ENCODE data around the gene NCAPG.

NCAPG gene

GRCh38 chr4:17810260-17811077 is at the start of gene NCAPG, which contains the start of gene DCAF16:
Gene NCAPG (plus strand): TSS chr4:17810979. CDS start chr4:17811078, 99 bp downstream.
Gene DCAF16 (minus strand): TSS chr4:17810757. CDS start chr4:17804141, 6,616 bp downstream.
- peak; percentile 99 for DNase-seq (ENCODE audit: low read depth)

- no peak for DNase-seq (ENCODE audit: low read depth)
These were observed 49.7 kb upstream of the NCAPG start for GRCh38 chr4:17761062-17761461.

GRCh38 chr4:17762726-17763125 is 48.1 kb upstream of the NCAPG start:
- no peak for DNase-seq (ENCODE audit: low read depth)

GRCh38 chr4:17763416-17763815 is 47.4 kb upstream of the NCAPG start:
- no peak for DNase-seq (ENCODE audit: low read depth)

GRCh38 chr4:17763931-17764330 is 46.8 kb upstream of the NCAPG start:
- DNase-seq (ENCODE audit: low read depth): no peak

- DNase-seq (ENCODE audit: low read depth): no peak
These were observed 45.1 kb upstream of the NCAPG start for GRCh38 chr4:17765514-17766286.

- DNase-seq (ENCODE audit: low read depth): no peak
These were observed 43.8 kb upstream of the NCAPG start for GRCh38 chr4:17766826-17767458.

- no peak for DNase-seq (ENCODE audit: low read depth)
These were observed 41.2 kb upstream of the NCAPG start for GRCh38 chr4:17769406-17770174.

GRCh38 chr4:17770845-17771244 is 39.9 kb upstream of the NCAPG start:
- no peak for DNase-seq (ENCODE audit: low read depth)

- no peak for DNase-seq (ENCODE audit: low read depth)
These were observed 39.4 kb upstream of the NCAPG start for GRCh38 chr4:17771284-17771908.

GRCh38 chr4:17773135-17773698 is 37.6 kb upstream of the NCAPG start:
- DNase-seq (ENCODE audit: low read depth): no peak

GRCh38 chr4:17778431-17778830 is 32.3 kb upstream of the NCAPG start:
- no peak for DNase-seq (ENCODE audit: low read depth)

GRCh38 chr4:17780501-17781299 is 30.1 kb upstream of the NCAPG start:
- no peak for DNase-seq (ENCODE audit: low read depth)

GRCh38 chr4:17781300-17782287 is 29.2 kb upstream of the NCAPG start, which contains the start of gene FAM184B:
Gene FAM184B (minus strand): TSS chr4:17781621. CDS start chr4:17781299, 322 bp downstream.
- no peak for DNase-seq (ENCODE audit: low read depth)

- DNase-seq (ENCODE audit: low read depth): no peak
These were observed 24.9 kb upstream of the NCAPG start for GRCh38 chr4:17785858-17786257.

- no peak for DNase-seq (ENCODE audit: low read depth)
These were observed 24.2 kb upstream of the NCAPG start for GRCh38 chr4:17786567-17786966.

GRCh38 chr4:17787315-17787714 is 23.5 kb upstream of the NCAPG start:
- DNase-seq (ENCODE audit: low read depth): no peak

GRCh38 chr4:17788956-17789355 is 21.8 kb upstream of the NCAPG start:
- DNase-seq (ENCODE audit: low read depth): no peak

GRCh38 chr4:17794730-17795129 is 16.0 kb upstream of the NCAPG start:
- DNase-seq (ENCODE audit: low read depth): no peak
